ENCODE measurements around the gene POP4.

Gene POP4

DNA sequence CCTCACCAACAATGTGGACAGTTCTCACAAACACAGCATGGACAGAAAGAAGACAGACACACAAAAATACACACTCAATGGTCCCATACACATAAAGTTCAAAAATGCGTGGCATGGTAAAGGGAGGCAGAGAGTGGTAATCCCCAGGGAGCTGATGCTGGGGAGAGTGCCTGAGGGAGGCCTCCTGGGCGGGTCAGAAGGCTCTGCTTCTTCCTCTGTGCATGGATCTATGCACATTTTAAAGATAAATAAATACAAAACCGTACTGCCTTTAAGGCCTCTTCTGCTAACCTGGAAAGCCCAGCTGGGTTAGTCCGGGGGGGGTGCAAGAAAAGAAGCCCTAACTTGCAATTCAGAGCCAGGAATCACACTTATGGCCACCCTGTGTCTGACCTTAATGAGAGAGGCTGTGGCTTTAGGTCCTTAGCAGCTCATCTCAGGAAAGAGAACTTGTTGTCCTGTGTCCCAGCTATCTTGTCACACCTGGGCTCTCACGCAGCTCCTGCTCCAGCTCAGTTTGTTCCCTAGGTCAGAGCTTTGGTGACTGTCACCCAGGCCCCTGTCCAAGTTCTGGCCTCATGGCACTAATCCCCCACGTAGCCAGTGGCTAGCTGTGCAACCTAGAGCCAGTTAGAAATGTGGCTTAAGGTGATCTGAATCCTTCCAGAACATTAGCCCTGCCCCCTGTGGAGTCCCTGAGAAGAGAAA lies 28.5 kb downstream of the POP4 start:
- DNase-seq, result no peak

- DNase-seq, result no peak
These were observed 29.9 kb downstream of the POP4 start for GRCh38 chr19:29635963-29636362.

GRCh38 chr19:29636553-29637360 lies 30.7 kb downstream of the POP4 start:
- no peak for DNase-seq

GRCh38 chr19:29639086-29639485 lies 33.0 kb downstream of the POP4 start:
- no peak for DNase-seq

DNA sequence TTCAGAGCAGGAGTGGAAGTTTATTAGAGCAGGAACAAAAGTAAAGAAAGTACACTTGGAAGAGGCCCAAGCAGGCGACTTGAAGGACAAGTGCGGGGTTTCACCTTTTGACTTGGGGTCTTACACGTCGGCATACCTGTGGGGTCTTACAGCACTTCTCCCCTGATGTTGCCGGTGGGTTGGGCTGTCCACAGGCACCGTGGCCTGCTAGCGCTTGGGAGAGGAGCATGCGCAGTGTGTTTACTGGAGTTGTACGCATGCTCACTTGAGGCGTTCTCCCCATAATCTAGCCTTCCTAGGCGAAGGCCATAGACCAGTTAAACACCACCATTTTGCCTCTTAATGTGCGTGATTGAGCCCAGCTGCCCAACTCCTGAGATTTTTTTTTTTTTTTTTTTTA lies 34.1 kb downstream of the POP4 start:
- DNase-seq, result no peak

DNA sequence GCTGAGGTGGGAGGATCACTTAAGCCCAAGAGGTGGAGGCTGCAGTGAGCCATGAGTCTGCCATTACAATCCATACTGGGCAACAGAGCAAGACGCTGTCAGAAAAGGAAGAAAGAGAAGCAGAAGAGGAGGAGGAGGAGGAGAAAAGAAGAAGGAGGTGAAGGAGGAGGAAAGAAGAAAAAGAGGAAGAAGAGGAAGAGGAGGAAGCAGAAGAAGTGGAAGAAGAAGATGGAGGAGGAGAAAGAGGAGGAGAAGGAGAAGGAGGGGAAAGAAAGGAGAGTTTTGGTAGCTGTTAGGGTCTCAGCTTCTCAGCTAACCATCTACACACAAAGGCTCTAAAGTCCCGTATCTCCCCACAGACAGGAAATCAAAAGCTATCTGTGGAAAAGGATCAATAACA lies 35.5 kb downstream of the POP4 start:
- DNase-seq, result no peak

- DNase-seq, result no peak
These were observed 37.4 kb downstream of the POP4 start for GRCh38 chr19:29643361-29643935.

DNA sequence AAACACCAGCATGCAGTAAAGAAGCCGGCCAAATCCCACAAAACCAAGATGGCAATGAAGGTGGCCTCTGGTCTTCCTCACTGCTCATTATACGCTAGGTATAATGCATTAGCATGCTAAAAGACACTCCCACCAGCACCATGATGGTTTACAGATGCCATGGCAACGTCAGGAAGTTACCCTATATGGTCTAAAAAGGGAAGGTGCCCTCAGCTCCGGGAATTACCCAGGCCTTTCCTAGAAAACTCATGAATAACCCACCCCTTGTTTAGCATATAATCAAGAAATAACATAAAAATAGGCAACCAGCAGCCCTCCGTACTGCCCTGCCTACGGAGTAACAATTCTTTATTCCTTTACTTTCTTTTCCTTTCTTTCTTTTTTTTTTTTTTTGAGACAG lies 38.1 kb downstream of the POP4 start:
- DNase-seq, result no peak

- no peak for DNase-seq
These were observed 39.4 kb downstream of the POP4 start for GRCh38 chr19:29645491-29645867.

DNA sequence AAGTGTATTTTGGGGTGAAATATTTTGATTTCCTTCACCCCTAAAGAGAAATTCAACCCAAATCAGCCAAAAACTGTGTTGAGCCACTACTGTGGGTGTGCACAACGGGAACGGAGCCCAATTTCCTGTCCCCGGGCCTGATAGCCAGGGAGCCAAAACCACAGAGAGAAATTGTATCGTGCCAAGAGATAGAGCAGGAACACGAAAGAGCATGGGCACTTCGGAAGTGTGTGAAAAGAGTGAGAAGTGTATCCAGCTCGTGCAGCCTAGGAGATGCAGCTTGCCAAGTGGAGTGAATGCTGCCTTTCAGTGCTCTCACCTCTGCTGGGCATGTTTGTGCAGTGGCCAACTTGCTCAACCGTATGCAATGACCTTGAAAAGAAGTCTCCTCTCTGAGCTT lies 39.8 kb downstream of the POP4 start:
- DNase-seq, result no peak

DNA sequence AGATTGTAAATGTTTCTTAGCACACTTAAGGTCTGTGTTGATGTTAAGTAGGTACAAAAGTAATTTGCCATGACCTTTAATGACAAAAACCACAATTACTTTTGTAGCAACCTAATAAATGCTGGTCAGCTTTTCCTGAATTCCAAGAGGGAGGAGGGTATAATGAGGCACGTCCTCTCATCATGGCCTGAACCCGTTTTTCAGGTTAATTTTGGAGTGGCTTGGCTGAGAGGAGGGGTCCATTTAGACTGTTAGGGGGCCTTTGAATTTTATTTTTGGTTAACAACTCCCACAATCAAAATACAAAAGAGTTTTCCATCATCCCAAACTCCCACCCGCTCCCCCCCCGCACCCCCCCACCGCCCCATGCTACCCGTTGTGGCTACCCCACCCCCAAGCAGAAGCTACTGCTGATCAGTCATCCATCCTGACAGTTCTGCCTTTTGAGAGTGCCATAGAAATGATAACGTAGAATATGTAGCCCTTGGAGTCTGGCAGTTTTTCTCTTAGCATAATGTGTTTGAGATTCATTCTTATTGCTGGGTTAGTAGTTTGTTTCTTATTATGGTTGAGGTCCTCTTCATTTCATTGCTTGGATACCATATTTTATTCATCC lies 44.8 kb downstream of the POP4 start:
- no peak for DNase-seq

- no peak for DNase-seq
These were observed 45.7 kb downstream of the POP4 start for GRCh38 chr19:29651622-29652394.

DNA sequence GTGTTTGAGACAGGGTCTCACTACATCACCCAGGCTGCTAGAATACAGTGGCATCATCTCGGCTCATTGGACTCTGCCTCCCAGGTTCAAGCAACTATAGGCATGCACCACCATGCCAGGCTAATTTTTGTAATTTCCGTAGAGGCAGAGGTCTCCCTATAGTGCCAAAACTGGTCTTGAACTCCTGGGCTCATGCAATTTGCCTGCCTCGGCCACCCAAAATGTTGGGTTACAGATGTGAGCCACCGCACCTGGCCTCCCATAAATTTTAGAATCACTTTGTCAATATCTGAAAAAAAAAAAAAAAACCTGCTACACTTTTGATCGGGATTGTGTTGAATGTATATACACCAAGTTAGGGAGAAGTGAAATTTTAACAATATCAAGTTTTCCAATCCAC lies 47.3 kb downstream of the POP4 start:
- no peak for DNase-seq

GRCh38 chr19:29655648-29656335 lies 49.7 kb downstream of the POP4 start:
- no peak for DNase-seq

DNA sequence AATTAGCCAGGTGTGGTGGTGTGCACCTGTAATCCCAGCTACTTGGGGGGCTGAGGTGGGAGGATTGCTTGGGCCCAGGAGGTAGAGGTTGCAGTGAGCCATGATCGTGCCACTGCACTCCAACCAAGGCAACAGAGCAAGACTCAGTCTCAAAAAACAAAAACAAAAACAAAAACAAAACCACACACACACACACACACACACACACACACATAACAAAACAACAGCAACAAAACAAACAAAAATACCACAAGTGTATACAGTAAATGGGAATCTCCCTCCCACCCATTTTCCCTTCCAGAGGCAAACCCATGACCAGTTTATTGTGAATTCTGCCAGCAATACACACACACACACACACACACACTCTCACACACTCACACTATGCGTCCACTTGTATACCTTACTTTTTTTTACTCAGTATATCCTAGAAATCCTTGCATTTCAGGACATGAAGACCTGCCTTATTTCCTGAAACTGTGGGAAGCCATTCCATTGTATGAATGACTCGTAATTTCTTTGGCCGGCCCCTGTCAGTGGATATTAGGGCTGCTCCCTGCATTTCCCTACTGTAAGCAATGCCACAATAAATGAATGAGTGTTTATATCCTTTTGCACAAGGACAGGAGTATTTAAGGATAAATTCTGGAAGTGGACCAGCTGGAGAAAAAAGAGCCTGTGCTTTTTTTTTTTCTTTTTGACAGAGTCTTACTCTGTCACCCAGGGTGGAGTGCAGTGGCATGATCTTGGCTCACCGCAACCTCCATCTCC lies 52.3 kb downstream of the POP4 start:
- DNase-seq, result no peak

GRCh38 chr19:29660835-29661234 lies 54.8 kb downstream of the POP4 start:
- no peak for DNase-seq

GRCh38 chr19:29662278-29662603 lies 56.2 kb downstream of the POP4 start:
- DNase-seq, result no peak

GRCh38 chr19:29662604-29663404 lies 56.7 kb downstream of the POP4 start:
- no peak for DNase-seq

- no peak for DNase-seq
These were observed 58.0 kb downstream of the POP4 start for GRCh38 chr19:29663861-29664752.

- no peak for DNase-seq
These were observed 58.7 kb downstream of the POP4 start for GRCh38 chr19:29664753-29665214.

All from T-helper 9 cell (primary cell).